Measurements from ENCODE around the gene TH. TPM values are rescaled to one million over a fixed set of nuclear protein-coding genes. Genes with fewer than 3 reads are reported as not detected.

Gene TH
- total RNA-seq, 4 donors from 2014 or later: 0.27 TPM; not detected in 2

- H3K4me3 ChIP-seq: no peak overlapping the region
- WGBS, 2 donors (ENCODE audit: low coverage in 1 of 2): 20% methylated on average over 1 of the region's 19 CpGs; no CpG with 5 or more reads in 1 of the 2 donors
- H3K9me3 ChIP-seq: no peaks in the 10 kb centered on the region
- peaks cover 100% of the 10 kb centered on the region for H3K27me3 ChIP-seq
- no peaks in the 10 kb centered on the region for H3K36me3 ChIP-seq
- TF ChIP-seq CTCF (IDR thresholded peaks at IDR 0.05) (no peak), POLR2AphosphoS5 (IDR thresholded peaks at IDR 0.05) (no peak), EP300 (IDR thresholded peaks at IDR 0.05) (no peak), POLR2A (IDR thresholded peaks at IDR 0.05) (no peak)
- no peak overlapping the region for H3K27ac ChIP-seq
- ATAC-seq: no peak
- H3K4me1 ChIP-seq: peaks cover 0 to 12% (median 0%) of the 10 kb centered on the region in 3 donors
Observed at GRCh38 chr11:2146051-2146450, 25.6 kb downstream of the TH start.

- 20% methylated on average over 1 of the region's 18 CpGs; no CpG with 5 or more reads in 1 of the 2 donors for WGBS, 2 donors (ENCODE audit: low coverage in 1 of 2)
- Histone ChIP-seq H3K27ac (no peak overlapping the region), H3K9me3 (no peaks in the 10 kb centered on the region), H3K4me1 (peaks cover 0 to 25% (median 4%) of the 10 kb centered on the region in 3 donors), H3K36me3 (no peaks in the 10 kb centered on the region), H3K27me3 (peaks cover 100% of the 10 kb centered on the region), H3K4me3 (no peak overlapping the region)
- TF ChIP-seq CTCF (IDR thresholded peaks at IDR 0.05): no peak
- no peak for TF ChIP-seq POLR2AphosphoS5 (IDR thresholded peaks at IDR 0.05)
- TF ChIP-seq POLR2A (IDR thresholded peaks at IDR 0.05): no peak
- TF ChIP-seq EP300 (IDR thresholded peaks at IDR 0.05): no peak
- ATAC-seq: no peak
Observed at GRCh38 chr11:2144544-2145248, 26.9 kb downstream of the TH start.

GRCh38 chr11:2143799-2144543 is 27.6 kb downstream of the TH start:
- no peak for ATAC-seq

GRCh38 chr11:2143477-2143798 is 28.2 kb downstream of the TH start:
- TF ChIP-seq POLR2AphosphoS5 (IDR thresholded peaks at IDR 0.05): no peak
- TF ChIP-seq EP300 (IDR thresholded peaks at IDR 0.05): no peak
- TF ChIP-seq POLR2A (IDR thresholded peaks at IDR 0.05): no peak
- TF ChIP-seq CTCF (IDR thresholded peaks at IDR 0.05): no peak
- no peak overlapping the region for H3K27ac ChIP-seq
- 11 to 15% methylated on average over 6 to 12 of the region's 12 CpGs for WGBS, 2 donors (ENCODE audit: low coverage in 1 of 2)
- H3K27me3 ChIP-seq: peaks cover 100% of the 10 kb centered on the region
- no peak overlapping the region for H3K4me3 ChIP-seq
- no peaks in the 10 kb centered on the region for H3K9me3 ChIP-seq
- ATAC-seq: no peak
- H3K4me1 ChIP-seq: peaks cover 0 to 37% (median 8%) of the 10 kb centered on the region in 3 donors
- no peaks in the 10 kb centered on the region for H3K36me3 ChIP-seq

More at GRCh38 chr11:2143799-2144543, 27.6 kb downstream of the TH start:
- peaks cover 0 to 31% (median 4%) of the 10 kb centered on the region in 3 donors for H3K4me1 ChIP-seq
- H3K27ac ChIP-seq: no peak overlapping the region
- H3K27me3 ChIP-seq: peaks cover 100% of the 10 kb centered on the region
- no peaks in the 10 kb centered on the region for H3K36me3 ChIP-seq
- WGBS, 2 donors (ENCODE audit: low coverage in 1 of 2): 1 to 3% methylated on average over 14 to 36 of the region's 72 CpGs
- H3K9me3 ChIP-seq: no peaks in the 10 kb centered on the region
- TF ChIP-seq CTCF (IDR thresholded peaks at IDR 0.05) (no peak), EP300 (IDR thresholded peaks at IDR 0.05) (no peak), POLR2AphosphoS5 (IDR thresholded peaks at IDR 0.05) (no peak), POLR2A (IDR thresholded peaks at IDR 0.05) (no peak)
- H3K4me3 ChIP-seq: no peak overlapping the region

All from gastroesophageal sphincter (tissue), 4 donors.